OCI-LY1 (cell line): ENCODE results near the gene COX7B.

Source experiments
- H2AFZ ChIP-seq: fragments of 200-600 bp; sonication (generic), shearing (Covaris generic); 2 replicates; pipeline ENCODE4 v1.6.0; 2014; ENCODE audit warnings: antibody characterized with exemption, mild to moderate bottlenecking, low read length
- H3F3A ChIP-seq: fragments of 200-600 bp; sonication (generic), shearing (Covaris generic); 2 replicates; pipeline ENCODE4 v1.6.0; 2014; ENCODE audit warnings: mild to moderate bottlenecking, antibody characterized with exemption, low read length, moderate library complexity; ENCODE audit not compliant: insufficient read depth
- H3K27ac ChIP-seq: fragments of 200-600 bp; sonication (generic); 2 replicates; pipeline ENCODE4 v1.5.1; 2014; ENCODE audit warnings: low read length, mixed run types, mild to moderate bottlenecking, low read depth; ENCODE audit not compliant: poor library complexity, severe bottlenecking
- H3K27me3 ChIP-seq: fragments of 200-600 bp; sonication (generic); 2 replicates; pipeline ENCODE4 v1.6.0; 2014; ENCODE audit warnings: antibody characterized with exemption, mild to moderate bottlenecking, low read length, moderate library complexity; ENCODE audit not compliant: insufficient read depth
- H3K36me3 ChIP-seq: fragments of 200-600 bp; sonication (generic); 2 replicates; pipeline ENCODE4 v1.6.1; 2014; ENCODE audit warnings: mild to moderate bottlenecking, antibody characterized with exemption, low read length, moderate library complexity, mixed read lengths; ENCODE audit not compliant: insufficient read depth
- H3K4me1 ChIP-seq: fragments of 200-600 bp; sonication (generic); 2 replicates; pipeline ENCODE4 v1.5.1; 2014; ENCODE audit warnings: mild to moderate bottlenecking, low read length, moderate library complexity; ENCODE audit not compliant: insufficient read depth, severe bottlenecking
- H3K4me2 ChIP-seq: fragments of 200-600 bp; sonication (generic), shearing (Covaris generic); 2 replicates; pipeline ENCODE4 v1.6.1; 2014; ENCODE audit warnings: low read length
- H3K4me3 ChIP-seq: fragments of 200-600 bp; sonication (generic); 2 replicates; pipeline ENCODE4 v1.5.1; 2014; ENCODE audit warnings: low read length, low read depth, mild to moderate bottlenecking, mixed read lengths; ENCODE audit not compliant: poor library complexity, severe bottlenecking
- H3K79me2 ChIP-seq: fragments of 200-600 bp; shearing (Covaris generic); 2 replicates; pipeline ENCODE4 v1.6.1; 2016; ENCODE audit warnings: mixed run types, low read length, mixed read lengths; ENCODE audit not compliant: insufficient read depth
- H3K9ac ChIP-seq: fragments of 200-600 bp; sonication (generic), shearing (Covaris generic); 2 replicates; pipeline ENCODE4 v1.6.1; 2014; ENCODE audit warnings: mild to moderate bottlenecking, low read length, mixed read lengths
- H3K9me2 ChIP-seq: fragments of 200-600 bp; sonication (generic), shearing (Covaris generic); 2 replicates; pipeline ENCODE4 v1.6.1; 2014; ENCODE audit warnings: low read depth, mild to moderate bottlenecking, low read length, mixed read lengths
- H3K9me3 ChIP-seq: fragments of 200-600 bp; shearing (Covaris generic); 2 replicates; pipeline ENCODE4 v1.6.1; 2014; ENCODE audit warnings: low read length, mixed read lengths
- H4K20me1 ChIP-seq: fragments of 200-600 bp; sonication (generic), shearing (Covaris generic); 2 replicates; pipeline ENCODE4 v1.6.0; 2016; ENCODE audit warnings: mild to moderate bottlenecking, low read length; ENCODE audit not compliant: insufficient read depth
- EZH2 ChIP-seq: fragments of 200-600 bp; sonication (generic), shearing (Covaris generic); IDR thresholded peaks from 2 replicates; pipeline ENCODE4 v1.8.0; 2017; ENCODE audit warnings: borderline replicate concordance, mixed run types, mild to moderate bottlenecking, antibody characterized with exemption, low read length, moderate library complexity, mixed read lengths
- TF ChIP-seq, protein P1 (sequence below): fragments of 200-600 bp; sonication (generic), shearing (Covaris generic); IDR thresholded peaks from 2 replicates; pipeline ENCODE4 v1.5.1; 2017; ENCODE audit warnings: mild to moderate bottlenecking, antibody characterized with exemption, low read length, moderate library complexity, mixed read lengths

Gene COX7B

DNA sequence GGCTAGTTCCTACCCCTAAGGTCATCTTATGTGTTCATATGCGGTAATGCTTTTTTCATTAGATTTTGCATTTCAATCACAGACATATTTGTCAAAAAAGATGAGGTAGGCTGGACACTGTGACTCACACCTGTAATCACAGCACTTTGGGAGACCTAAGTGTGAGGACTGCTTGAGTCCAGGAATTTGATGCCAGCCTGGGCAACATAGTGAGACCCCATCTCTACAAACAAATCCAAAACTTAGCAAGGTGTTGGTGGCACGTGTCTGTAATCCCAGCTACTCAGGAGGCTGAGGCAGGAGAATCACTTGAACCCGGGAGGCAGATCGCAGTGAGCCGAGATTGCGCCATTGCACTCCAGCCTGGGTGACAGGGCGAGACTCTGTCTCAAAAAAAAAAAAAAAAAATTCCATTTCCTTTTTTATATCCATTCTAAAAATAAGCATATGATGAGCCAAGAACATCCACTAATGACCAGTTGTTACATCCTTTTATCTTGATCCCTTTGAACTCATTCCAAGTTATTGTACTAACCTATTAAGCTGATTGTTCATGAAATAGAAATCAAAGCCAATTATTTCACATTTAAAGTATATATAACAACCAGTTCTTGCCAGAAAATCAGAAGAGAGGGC, 46.8 kb downstream of the COX7B start:
- Histone ChIP-seq H3K9me3 (no peaks in the 10 kb centered on the region), H3K4me3 (no peak overlapping the region), H3K27me3 (no peaks in the 10 kb centered on the region), H2AFZ (no peak overlapping the region), H3K4me1 (peaks cover 11% of the 10 kb centered on the region), H3K36me3 (no peaks in the 10 kb centered on the region), H3K27ac (no peak overlapping the region), H3K9ac (no peak overlapping the region), H3F3A (no peaks in the 10 kb centered on the region), H3K4me2 (no peak overlapping the region), H3K79me2 (no peaks in the 10 kb centered on the region), H3K9me2 (no peaks in the 10 kb centered on the region), H4K20me1 (no peaks in the 10 kb centered on the region)
- TF ChIP-seq, protein P1, sequence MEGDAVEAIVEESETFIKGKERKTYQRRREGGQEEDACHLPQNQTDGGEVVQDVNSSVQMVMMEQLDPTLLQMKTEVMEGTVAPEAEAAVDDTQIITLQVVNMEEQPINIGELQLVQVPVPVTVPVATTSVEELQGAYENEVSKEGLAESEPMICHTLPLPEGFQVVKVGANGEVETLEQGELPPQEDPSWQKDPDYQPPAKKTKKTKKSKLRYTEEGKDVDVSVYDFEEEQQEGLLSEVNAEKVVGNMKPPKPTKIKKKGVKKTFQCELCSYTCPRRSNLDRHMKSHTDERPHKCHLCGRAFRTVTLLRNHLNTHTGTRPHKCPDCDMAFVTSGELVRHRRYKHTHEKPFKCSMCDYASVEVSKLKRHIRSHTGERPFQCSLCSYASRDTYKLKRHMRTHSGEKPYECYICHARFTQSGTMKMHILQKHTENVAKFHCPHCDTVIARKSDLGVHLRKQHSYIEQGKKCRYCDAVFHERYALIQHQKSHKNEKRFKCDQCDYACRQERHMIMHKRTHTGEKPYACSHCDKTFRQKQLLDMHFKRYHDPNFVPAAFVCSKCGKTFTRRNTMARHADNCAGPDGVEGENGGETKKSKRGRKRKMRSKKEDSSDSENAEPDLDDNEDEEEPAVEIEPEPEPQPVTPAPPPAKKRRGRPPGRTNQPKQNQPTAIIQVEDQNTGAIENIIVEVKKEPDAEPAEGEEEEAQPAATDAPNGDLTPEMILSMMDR = no peak
- no peak for TF ChIP-seq EZH2

DNA sequence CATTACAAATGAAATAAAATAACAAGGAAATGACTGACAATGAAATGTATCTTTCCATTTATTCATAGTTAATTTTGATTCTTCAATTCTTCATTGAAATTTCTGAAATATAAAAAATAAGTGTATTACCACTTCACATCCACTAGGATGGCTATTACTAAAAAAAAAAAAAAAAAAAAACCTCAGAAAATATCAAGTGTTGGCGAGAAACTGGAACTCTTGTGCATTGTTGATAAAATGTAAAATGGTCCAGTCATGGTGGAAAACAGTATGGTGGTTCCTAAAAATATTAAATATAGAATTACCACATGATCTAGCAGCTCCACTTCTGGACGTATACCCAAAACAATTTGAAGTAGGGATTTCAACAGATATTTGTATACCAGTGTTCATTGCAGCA, 47.3 kb downstream of the COX7B start:
- H3K9me2 ChIP-seq = no peaks in the 10 kb centered on the region
- no peak overlapping the region for H3K27ac ChIP-seq
- H3K4me1 ChIP-seq = peaks cover 11% of the 10 kb centered on the region
- H2AFZ ChIP-seq = no peak overlapping the region
- no peak overlapping the region for H3K9ac ChIP-seq
- H3K79me2 ChIP-seq = no peaks in the 10 kb centered on the region
- no peaks in the 10 kb centered on the region for H3K27me3 ChIP-seq
- no peaks in the 10 kb centered on the region for H3K36me3 ChIP-seq
- TF ChIP-seq, protein P1 = no peak
- no peak for TF ChIP-seq EZH2
- H4K20me1 ChIP-seq = no peaks in the 10 kb centered on the region
- no peak overlapping the region for H3K4me2 ChIP-seq
- H3K9me3 ChIP-seq = no peaks in the 10 kb centered on the region
- no peak overlapping the region for H3K4me3 ChIP-seq
- H3F3A ChIP-seq = no peaks in the 10 kb centered on the region

DNA sequence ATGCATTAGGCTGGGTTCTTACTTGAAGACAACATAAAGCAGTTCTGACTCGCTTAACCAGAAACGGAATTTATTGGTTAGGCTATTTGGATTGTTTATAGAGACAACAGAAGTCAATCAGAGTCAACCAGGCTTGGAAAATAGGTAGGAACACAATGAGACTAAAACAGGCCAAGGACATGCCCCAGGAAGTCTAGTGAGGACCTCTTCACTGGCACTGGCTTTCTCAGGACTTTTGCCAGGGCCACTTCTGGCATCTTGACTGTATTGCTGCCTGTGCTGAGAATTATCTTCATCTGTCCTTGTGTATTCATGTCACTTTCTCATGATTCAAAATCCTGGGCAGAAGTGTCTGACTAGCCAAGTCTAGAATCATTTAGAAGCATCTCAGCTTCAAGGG, 50.6 kb downstream of the COX7B start:
- Histone ChIP-seq H3K4me3 (no peak overlapping the region), H3K9ac (no peak overlapping the region), H3F3A (no peaks in the 10 kb centered on the region), H4K20me1 (no peaks in the 10 kb centered on the region), H3K27ac (no peak overlapping the region), H2AFZ (no peak overlapping the region), H3K27me3 (no peaks in the 10 kb centered on the region), H3K9me2 (no peaks in the 10 kb centered on the region), H3K9me3 (no peaks in the 10 kb centered on the region), H3K36me3 (no peaks in the 10 kb centered on the region), H3K4me1 (peaks cover 9% of the 10 kb centered on the region), H3K4me2 (no peak overlapping the region), H3K79me2 (no peaks in the 10 kb centered on the region)
- TF ChIP-seq, protein P1 = no peak
- no peak for TF ChIP-seq EZH2
